HG02943 (cell line): ENCODE measurements around the gene ITIH5.

Experiments used
- ATAC-seq: cut with Tn5 transposase; IDR thresholded peaks from one replicate; pipeline ENCODE4 v1.9.1; 2021; ENCODE audit warnings: mild to moderate bottlenecking, low read depth, moderate library complexity; ENCODE audit not compliant: unreplicated experiment

The ITIH5 gene

GRCh38 chr10:7529638-7530037 is 137.1 kb downstream of the ITIH5 start:
- no peak for ATAC-seq

GRCh38 chr10:7527468-7527867 is 139.3 kb downstream of the ITIH5 start:
- ATAC-seq = no peak

GRCh38 chr10:7526017-7526400 is 140.8 kb downstream of the ITIH5 start:
- ATAC-seq = no peak

- peak; percentile 79 for ATAC-seq
Observed at GRCh38 chr10:7525314-7526016, 141.3 kb downstream of the ITIH5 start.

GRCh38 chr10:7523656-7524055 is 143.1 kb downstream of the ITIH5 start:
- no peak for ATAC-seq

GRCh38 chr10:7520507-7521485 is 146.0 kb downstream of the ITIH5 start:
- peak; percentile 65 for ATAC-seq

GRCh38 chr10:7519351-7519750 is 147.4 kb downstream of the ITIH5 start:
- ATAC-seq = no peak

- no peak for ATAC-seq
Observed at GRCh38 chr10:7518693-7519092, 148.1 kb downstream of the ITIH5 start.

GRCh38 chr10:7515439-7515838 is 151.3 kb downstream of the ITIH5 start:
- no peak for ATAC-seq

- no peak for ATAC-seq
Observed at GRCh38 chr10:7513936-7514335, 152.8 kb downstream of the ITIH5 start.

- no peak for ATAC-seq
Observed at GRCh38 chr10:7513455-7513854, 153.3 kb downstream of the ITIH5 start.

- no peak for ATAC-seq
Observed at GRCh38 chr10:7512487-7512886, 154.3 kb downstream of the ITIH5 start.

- ATAC-seq = no peak
Observed at GRCh38 chr10:7511612-7512011, 155.2 kb downstream of the ITIH5 start.
